HL-60 (cell line): ENCODE results near the gene GSTCD.
"Not testable (repeated sequence)": the region's sequence is repeated elsewhere in the genome, so short reads cannot be mapped to it uniquely, and the experiment has no call there.

Source experiments
- DNase-seq, 2 experiments: peaks; one replicate each; pipeline ENCODE4 v3.0.0-alpha.2; 2010 to 2020; ENCODE audit warnings: low read depth in 1 of 2, low spot score in 1 of 2
- H3K27ac ChIP-seq: fragments of 250-450 bp; sonication (Bioruptor Pico); replicated peaks from 2 replicates; pipeline ENCODE4 v1.5.1; 2020; ENCODE audit warnings: mild to moderate bottlenecking, moderate library complexity
- H3K27me3 ChIP-seq: fragments of 250-450 bp; sonication (Bioruptor Pico); 2 replicates; pipeline ENCODE4 v1.5.1; 2021; ENCODE audit warnings: mild to moderate bottlenecking, moderate library complexity; ENCODE audit not compliant: insufficient read depth, poor library complexity, severe bottlenecking
- H3K4me3 ChIP-seq: replicated peaks from 2 replicates; pipeline ENCODE4 v1.5.1; 2011; ENCODE audit warnings: mild to moderate bottlenecking, control low read depth, low read length; ENCODE audit not compliant: insufficient read depth
- CTCF ChIP-seq: IDR thresholded peaks from one replicate; pipeline ENCODE4 v1.5.1; 2011; ENCODE audit warnings: low read length, control low read depth, inconsistent platforms; ENCODE audit not compliant: insufficient read depth
- GABPA ChIP-seq: IDR thresholded peaks from 2 replicates; pipeline ENCODE4 v1.6.1; 2012; ENCODE audit warnings: low read depth
- POLR2AphosphoS5 ChIP-seq: IDR thresholded peaks from 2 replicates; pipeline ENCODE4 v1.6.1; 2012; ENCODE audit warnings: low read depth
- SPI1 ChIP-seq: IDR thresholded peaks from 2 replicates; pipeline ENCODE4 v1.6.1; 2012; ENCODE audit warnings: low read depth, mild to moderate bottlenecking, borderline replicate concordance
- TF ChIP-seq, protein P1 (sequence below): IDR thresholded peaks from 2 replicates; pipeline ENCODE4 v1.6.1; 2012; ENCODE audit warnings: low read depth; ENCODE audit not compliant: insufficient replicate concordance

GSTCD gene

DNA sequence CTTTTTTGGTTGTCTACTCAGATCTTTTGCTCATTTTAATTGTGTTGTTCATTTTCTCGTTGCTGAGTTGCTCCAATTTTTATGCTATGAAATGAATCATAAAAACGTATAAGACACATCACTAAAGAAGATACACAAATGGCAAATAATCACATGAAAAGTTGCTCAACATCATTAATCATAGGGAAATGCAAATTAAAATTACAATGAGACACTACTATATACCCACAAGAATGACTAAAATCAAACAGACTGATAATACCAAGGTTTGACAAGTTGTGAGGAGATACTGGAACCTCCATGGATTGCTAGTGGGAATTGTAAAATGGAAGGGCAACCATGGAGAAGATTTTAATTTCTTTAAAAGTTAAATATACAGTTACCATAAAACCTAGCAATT, 17.0 kb downstream of the GSTCD start:
- no peak for TF ChIP-seq GABPA
- no peak for TF ChIP-seq SPI1
- TF ChIP-seq, protein P1, sequence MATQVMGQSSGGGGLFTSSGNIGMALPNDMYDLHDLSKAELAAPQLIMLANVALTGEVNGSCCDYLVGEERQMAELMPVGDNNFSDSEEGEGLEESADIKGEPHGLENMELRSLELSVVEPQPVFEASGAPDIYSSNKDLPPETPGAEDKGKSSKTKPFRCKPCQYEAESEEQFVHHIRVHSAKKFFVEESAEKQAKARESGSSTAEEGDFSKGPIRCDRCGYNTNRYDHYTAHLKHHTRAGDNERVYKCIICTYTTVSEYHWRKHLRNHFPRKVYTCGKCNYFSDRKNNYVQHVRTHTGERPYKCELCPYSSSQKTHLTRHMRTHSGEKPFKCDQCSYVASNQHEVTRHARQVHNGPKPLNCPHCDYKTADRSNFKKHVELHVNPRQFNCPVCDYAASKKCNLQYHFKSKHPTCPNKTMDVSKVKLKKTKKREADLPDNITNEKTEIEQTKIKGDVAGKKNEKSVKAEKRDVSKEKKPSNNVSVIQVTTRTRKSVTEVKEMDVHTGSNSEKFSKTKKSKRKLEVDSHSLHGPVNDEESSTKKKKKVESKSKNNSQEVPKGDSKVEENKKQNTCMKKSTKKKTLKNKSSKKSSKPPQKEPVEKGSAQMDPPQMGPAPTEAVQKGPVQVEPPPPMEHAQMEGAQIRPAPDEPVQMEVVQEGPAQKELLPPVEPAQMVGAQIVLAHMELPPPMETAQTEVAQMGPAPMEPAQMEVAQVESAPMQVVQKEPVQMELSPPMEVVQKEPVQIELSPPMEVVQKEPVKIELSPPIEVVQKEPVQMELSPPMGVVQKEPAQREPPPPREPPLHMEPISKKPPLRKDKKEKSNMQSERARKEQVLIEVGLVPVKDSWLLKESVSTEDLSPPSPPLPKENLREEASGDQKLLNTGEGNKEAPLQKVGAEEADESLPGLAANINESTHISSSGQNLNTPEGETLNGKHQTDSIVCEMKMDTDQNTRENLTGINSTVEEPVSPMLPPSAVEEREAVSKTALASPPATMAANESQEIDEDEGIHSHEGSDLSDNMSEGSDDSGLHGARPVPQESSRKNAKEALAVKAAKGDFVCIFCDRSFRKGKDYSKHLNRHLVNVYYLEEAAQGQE, result no peak
- TF ChIP-seq POLR2AphosphoS5, result no peak
- TF ChIP-seq CTCF, result no peak
- no peak overlapping the region for H3K27ac ChIP-seq
- H3K4me3 ChIP-seq, result no peak overlapping the region
- DNase-seq, result no peak
- no peaks in the 10 kb centered on the region for H3K27me3 ChIP-seq

DNA sequence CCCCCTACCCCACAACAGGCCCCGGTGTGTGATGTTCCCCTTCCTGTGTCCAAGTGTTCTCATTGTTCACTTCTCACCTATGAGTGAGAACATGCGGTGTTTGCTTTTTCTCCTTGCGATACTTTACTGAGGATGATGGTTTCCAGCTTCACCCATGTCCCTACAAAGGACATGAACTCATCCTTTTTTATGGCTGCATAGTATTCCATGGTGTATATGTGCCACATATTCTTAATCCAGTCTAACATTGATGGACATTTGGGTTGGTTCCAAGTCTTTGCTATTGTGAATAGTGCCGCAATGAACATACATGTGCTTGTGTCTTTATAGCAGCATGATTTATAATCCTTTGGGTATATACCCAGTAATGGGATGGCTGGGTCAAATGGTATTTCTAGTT, 21.3 kb downstream of the GSTCD start:
- not testable (repeated sequence) for H3K27ac ChIP-seq, H3K27me3 ChIP-seq, H3K4me3 ChIP-seq, DNase-seq

DNA sequence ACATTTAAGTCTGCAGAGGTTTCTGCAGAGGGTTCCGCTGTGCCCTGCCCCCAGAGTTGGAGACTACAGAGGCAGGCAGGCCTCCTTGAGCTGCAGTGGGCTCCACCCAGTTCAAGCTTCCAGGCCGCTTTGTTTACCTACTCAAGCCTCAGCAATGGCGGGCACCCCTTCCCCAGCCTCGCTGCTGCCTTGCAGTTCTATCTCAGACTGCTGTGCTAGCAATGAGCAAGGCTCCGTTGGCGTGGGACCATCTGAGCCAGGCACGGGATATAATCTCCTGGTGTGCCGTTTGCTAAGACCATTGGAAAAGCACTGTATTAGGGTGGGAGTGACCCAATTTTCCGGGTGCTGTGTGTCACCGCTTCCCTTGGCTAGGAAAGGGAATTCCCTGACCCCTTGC, 26.6 kb downstream of the GSTCD start:
- not testable (repeated sequence) for DNase-seq, H3K27ac ChIP-seq, H3K27me3 ChIP-seq, H3K4me3 ChIP-seq

GRCh38 chr4:105741548-105741947, 33.0 kb downstream of the GSTCD start:
- H3K27ac ChIP-seq, result no peak overlapping the region
- no peaks in the 10 kb centered on the region for H3K27me3 ChIP-seq
- no peak for DNase-seq
- TF ChIP-seq POLR2AphosphoS5, result no peak
- no peak for TF ChIP-seq GABPA
- no peak for TF ChIP-seq SPI1
- TF ChIP-seq CTCF, result no peak
- TF ChIP-seq, protein P1, result no peak
- no peak overlapping the region for H3K4me3 ChIP-seq

GRCh38 chr4:105748222-105748621, 39.6 kb downstream of the GSTCD start:
- TF ChIP-seq SPI1, result no peak
- no peak for TF ChIP-seq CTCF
- TF ChIP-seq GABPA, result no peak
- TF ChIP-seq POLR2AphosphoS5, result no peak
- TF ChIP-seq, protein P1, result no peak
- no peak overlapping the region for H3K4me3 ChIP-seq
- DNase-seq, result no peak
- H3K27ac ChIP-seq, result no peak overlapping the region
- no peaks in the 10 kb centered on the region for H3K27me3 ChIP-seq
